ENCODE results near the gene CCSAP. TPM values are rescaled to one million over a fixed set of nuclear protein-coding genes. Genes with fewer than 3 reads are reported as not detected.
A peak's percentile ranks its signal among the peaks of the same experiment; 100 is the strongest.

Gene CCSAP
- total and polyA plus RNA-seq, 2 experiments from 2014 or later = 4.1 to 6.3 TPM

DNA sequence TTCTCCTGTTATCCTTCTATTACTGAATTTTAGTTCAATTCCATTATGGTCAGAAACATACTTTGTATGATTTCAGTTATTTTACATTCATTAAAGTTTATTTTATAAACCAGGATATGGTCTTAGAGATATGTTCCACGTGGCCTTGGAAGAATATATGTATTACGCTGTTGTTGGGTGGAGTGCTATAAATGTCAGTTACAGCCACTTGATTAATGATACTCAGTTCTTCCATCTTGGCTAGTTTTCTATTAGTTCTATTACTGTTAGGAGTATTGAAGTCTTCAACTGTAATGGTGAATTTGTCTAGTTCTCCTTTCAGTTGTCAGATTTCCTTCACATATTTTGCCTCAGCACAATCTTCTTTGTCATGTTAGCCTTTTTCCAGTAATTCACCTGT is 26.7 kb downstream of the CCSAP start:
- Histone ChIP-seq H3K36me3 (peaks cover 3% of the 10 kb centered on the region), H3K4me3 (no peak overlapping the region), H3K27me3 (no peaks in the 10 kb centered on the region), H3K27ac (no peak overlapping the region), H3K4me1 (ENCODE audit: low read depth) (no peaks in the 10 kb centered on the region), H3K9me3 (ENCODE audit: low read depth) (no peaks in the 10 kb centered on the region)
- no peak for DNase-seq (ENCODE audit: low read depth in 1 of 2, low spot score in 1 of 2)
- TF ChIP-seq, protein P1, sequence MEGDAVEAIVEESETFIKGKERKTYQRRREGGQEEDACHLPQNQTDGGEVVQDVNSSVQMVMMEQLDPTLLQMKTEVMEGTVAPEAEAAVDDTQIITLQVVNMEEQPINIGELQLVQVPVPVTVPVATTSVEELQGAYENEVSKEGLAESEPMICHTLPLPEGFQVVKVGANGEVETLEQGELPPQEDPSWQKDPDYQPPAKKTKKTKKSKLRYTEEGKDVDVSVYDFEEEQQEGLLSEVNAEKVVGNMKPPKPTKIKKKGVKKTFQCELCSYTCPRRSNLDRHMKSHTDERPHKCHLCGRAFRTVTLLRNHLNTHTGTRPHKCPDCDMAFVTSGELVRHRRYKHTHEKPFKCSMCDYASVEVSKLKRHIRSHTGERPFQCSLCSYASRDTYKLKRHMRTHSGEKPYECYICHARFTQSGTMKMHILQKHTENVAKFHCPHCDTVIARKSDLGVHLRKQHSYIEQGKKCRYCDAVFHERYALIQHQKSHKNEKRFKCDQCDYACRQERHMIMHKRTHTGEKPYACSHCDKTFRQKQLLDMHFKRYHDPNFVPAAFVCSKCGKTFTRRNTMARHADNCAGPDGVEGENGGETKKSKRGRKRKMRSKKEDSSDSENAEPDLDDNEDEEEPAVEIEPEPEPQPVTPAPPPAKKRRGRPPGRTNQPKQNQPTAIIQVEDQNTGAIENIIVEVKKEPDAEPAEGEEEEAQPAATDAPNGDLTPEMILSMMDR (IDR thresholded peaks at IDR 0.05; ENCODE audit: low read depth, low read length) = no peak

DNA sequence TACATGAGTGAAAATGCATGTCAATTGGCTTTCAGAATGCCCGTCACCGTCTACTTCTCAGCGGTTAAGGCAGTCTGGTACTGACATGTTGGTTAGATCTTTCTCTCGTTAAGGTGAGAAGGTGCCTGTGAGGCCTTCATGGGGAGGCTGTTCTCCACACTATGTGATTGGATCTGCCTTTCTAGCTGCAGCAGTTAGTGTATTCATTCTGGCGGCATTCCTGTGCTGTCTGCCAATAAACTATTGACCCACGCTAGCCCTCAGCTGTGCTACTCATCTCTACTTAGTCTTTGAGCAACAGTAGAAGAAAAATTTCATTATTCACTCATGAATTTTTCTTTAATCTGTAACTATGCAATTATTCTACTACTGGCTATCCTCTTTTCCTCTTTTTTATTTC is 32.0 kb downstream of the CCSAP start:
- Histone ChIP-seq H3K4me3 (no peak overlapping the region), H3K27me3 (no peaks in the 10 kb centered on the region), H3K9me3 (ENCODE audit: low read depth) (no peaks in the 10 kb centered on the region), H3K27ac (no peak overlapping the region), H3K4me1 (ENCODE audit: low read depth) (peaks cover 12% of the 10 kb centered on the region), H3K36me3 (peaks cover 3% of the 10 kb centered on the region)
- no peak for DNase-seq (ENCODE audit: low read depth in 1 of 2, low spot score in 1 of 2)
- TF ChIP-seq, protein P1 (IDR thresholded peaks at IDR 0.05; ENCODE audit: low read depth, low read length) = no peak

DNA sequence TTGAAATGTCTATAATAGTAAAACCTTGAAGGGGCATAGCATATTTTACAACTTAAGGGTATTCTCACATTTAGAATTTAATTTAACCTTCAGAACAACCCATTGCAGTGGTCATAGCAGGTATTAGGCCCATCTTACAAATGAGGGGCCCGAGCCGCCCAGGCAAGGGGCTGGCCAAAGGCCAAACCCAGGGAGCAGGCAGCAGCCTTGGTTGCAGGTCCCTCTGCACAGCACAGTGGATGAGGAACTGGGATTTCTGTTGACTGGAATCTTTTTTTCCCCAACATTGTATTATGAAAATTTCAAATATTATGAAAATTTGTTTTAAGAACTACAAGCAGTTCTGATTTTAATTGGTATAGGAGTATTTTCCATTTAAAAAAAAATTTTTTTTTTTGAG is 33.2 kb downstream of the CCSAP start:
- DNase-seq (ENCODE audit: low read depth in 1 of 2, low spot score in 1 of 2) = no peak
- no peak overlapping the region for H3K27ac ChIP-seq
- TF ChIP-seq, protein P1 (IDR thresholded peaks at IDR 0.05; ENCODE audit: low read depth, low read length) = no peak
- H3K4me3 ChIP-seq = no peak overlapping the region
- peaks cover 10% of the 10 kb centered on the region for H3K36me3 ChIP-seq
- no peaks in the 10 kb centered on the region for H3K27me3 ChIP-seq
- H3K9me3 ChIP-seq (ENCODE audit: low read depth) = no peaks in the 10 kb centered on the region
- peaks cover 12% of the 10 kb centered on the region for H3K4me1 ChIP-seq (ENCODE audit: low read depth)

DNA sequence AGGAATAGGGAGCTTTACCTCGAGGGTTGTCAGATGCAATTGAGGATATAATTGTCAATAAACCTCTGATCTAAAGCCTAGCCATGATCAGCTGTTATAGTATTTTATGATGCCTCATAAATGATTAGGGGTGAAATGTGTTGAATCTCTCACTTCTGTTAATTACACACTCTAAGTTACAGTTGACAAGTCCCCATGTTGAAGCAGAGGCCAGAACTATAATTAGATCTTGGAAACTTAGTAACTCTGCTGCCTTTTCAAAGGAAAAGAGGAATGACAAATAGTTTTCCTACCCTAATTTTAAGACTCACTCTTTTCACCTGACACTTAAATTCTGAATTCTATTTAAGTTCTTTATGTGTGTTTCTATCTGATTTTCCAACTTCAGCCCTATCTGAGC is 33.8 kb downstream of the CCSAP start:
- Histone ChIP-seq H3K27ac (peak overlapping the region; percentile 78), H3K9me3 (ENCODE audit: low read depth) (no peaks in the 10 kb centered on the region), H3K4me3 (no peak overlapping the region), H3K4me1 (ENCODE audit: low read depth) (peaks cover 12% of the 10 kb centered on the region), H3K36me3 (peaks cover 10% of the 10 kb centered on the region), H3K27me3 (no peaks in the 10 kb centered on the region)
- no peak for DNase-seq (ENCODE audit: low read depth in 1 of 2, low spot score in 1 of 2)
- TF ChIP-seq, protein P1 (IDR thresholded peaks at IDR 0.05; ENCODE audit: low read depth, low read length) = no peak

DNA sequence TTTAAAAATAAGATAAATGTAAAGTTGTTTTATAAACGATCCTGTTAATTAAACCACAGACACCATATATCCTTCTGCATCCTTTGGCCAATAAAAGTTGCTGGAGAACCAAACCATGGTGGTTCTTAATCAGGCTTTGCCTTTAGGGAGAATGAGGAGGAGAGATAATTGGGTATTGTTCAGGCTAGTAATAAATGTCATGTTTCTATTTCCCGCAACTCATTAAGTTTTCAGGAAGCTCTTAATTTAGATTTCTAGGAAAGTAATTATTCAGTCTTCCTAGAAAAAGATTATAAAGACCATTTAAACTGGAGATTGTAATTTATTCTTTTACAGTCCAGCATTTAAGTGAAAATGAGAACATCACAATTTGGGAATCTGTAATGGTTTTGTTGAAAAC is 37.5 kb downstream of the CCSAP start:
- Histone ChIP-seq H3K27ac (no peak overlapping the region), H3K4me3 (no peak overlapping the region), H3K9me3 (ENCODE audit: low read depth) (no peaks in the 10 kb centered on the region), H3K4me1 (ENCODE audit: low read depth) (peaks cover 12% of the 10 kb centered on the region), H3K36me3 (peaks cover 12% of the 10 kb centered on the region), H3K27me3 (no peaks in the 10 kb centered on the region)
- no peak for DNase-seq (ENCODE audit: low read depth in 1 of 2, low spot score in 1 of 2)
- TF ChIP-seq, protein P1 (IDR thresholded peaks at IDR 0.05; ENCODE audit: low read depth, low read length) = no peak

DNA sequence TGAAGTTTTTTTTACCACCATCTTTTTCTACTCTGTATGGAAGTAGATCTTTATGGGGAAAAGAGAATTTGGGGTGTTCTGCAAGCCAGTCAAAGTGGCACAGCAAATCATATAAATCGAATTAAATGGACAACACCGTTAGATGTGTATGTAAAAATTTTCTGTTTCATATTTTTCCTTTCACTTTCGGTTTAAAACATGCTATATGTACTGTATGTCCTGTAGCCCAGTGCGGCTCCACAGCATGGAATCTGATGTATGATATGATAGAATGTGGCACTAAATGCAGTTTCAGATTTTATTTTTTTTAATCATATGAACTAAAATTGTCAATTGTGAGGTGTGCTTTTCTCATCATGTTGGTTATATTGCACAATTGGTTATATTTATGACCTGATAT is 39.0 kb downstream of the CCSAP start:
- no peaks in the 10 kb centered on the region for H3K27me3 ChIP-seq
- no peaks in the 10 kb centered on the region for H3K9me3 ChIP-seq (ENCODE audit: low read depth)
- TF ChIP-seq, protein P1 (IDR thresholded peaks at IDR 0.05; ENCODE audit: low read depth, low read length) = no peak
- H3K4me1 ChIP-seq (ENCODE audit: low read depth) = peaks cover 9% of the 10 kb centered on the region
- H3K36me3 ChIP-seq = peaks cover 19% of the 10 kb centered on the region
- H3K27ac ChIP-seq = no peak overlapping the region
- DNase-seq (ENCODE audit: low read depth in 1 of 2, low spot score in 1 of 2) = no peak
- H3K4me3 ChIP-seq = no peak overlapping the region

Measured in cardiac muscle cell (in vitro differentiated cells and primary cell).